GM20431 (cell line): ENCODE data around the gene RASD1.

Source experiments
- in situ Hi-C: fragments of 300-500 bp; cut with MseI, MboI; formaldehyde crosslinking; loops from one replicate; pipeline ENCODE4 v1.15.0; 2020; ENCODE audit warnings: low sequenced_read_pairs; ENCODE audit not compliant: unreplicated experiment

The RASD1 gene

DNA sequence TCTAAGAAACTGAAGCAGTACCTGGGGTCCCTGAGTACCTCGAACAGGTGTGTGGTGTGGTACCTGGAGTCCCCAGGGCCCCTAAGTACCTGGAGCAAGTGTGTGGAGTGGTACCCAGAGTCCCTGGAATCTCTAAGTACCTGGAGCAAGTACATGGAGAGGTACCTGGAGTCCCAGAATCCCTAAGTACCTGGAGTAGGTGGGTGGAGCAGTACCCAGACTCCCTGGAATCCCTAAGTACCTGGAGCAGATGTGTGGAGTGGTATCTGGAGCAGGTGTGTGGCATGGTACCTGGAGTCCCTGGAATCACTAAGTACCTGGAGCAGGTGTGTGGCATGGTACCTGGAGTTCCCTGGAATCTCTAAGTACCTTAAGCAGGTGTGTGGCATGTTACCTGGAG, 41.9 kb downstream of the RASD1 start:
- in situ Hi-C loops: no loop called here

- in situ Hi-C loops: no loop called here
Measured at GRCh38 chr17:17453088-17453487, 43.1 kb downstream of the RASD1 start.

GRCh38 chr17:17448723-17449122, 47.5 kb downstream of the RASD1 start:
- in situ Hi-C loops: no loop called here

- in situ Hi-C loops: no loop called here
Measured at GRCh38 chr17:17448076-17448475, 48.1 kb downstream of the RASD1 start.

- in situ Hi-C loops: no loop called here
Measured at GRCh38 chr17:17447264-17447663, 48.9 kb downstream of the RASD1 start.

DNA sequence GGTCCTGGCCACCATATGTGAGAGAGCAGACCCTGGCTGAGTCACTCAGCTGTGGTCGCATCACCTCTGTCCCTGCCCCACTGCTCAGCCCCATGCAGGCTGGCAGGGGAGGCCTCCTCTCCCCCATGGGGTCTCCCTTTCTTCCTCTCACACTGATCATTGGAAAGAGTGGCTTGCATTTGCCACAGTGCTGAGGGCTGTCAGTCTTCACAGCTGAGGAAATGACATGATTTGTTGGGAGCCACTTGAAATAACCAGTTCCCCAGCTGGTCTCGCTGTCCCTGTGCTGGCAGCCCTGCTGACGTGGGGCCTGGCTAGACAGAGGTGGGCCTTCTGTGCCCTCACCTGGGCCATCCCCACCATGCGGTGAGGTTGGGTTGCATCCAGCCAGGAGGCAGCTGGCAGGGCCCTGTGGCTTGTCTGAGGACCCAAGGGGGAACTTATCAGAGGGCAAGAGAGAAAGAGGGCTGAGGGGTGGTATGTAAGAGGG, 49.5 kb downstream of the RASD1 start:
- in situ Hi-C loops: no loop called here

GRCh38 chr17:17445925-17446665, 50.1 kb downstream of the RASD1 start:
- in situ Hi-C loops: no loop called here

DNA sequence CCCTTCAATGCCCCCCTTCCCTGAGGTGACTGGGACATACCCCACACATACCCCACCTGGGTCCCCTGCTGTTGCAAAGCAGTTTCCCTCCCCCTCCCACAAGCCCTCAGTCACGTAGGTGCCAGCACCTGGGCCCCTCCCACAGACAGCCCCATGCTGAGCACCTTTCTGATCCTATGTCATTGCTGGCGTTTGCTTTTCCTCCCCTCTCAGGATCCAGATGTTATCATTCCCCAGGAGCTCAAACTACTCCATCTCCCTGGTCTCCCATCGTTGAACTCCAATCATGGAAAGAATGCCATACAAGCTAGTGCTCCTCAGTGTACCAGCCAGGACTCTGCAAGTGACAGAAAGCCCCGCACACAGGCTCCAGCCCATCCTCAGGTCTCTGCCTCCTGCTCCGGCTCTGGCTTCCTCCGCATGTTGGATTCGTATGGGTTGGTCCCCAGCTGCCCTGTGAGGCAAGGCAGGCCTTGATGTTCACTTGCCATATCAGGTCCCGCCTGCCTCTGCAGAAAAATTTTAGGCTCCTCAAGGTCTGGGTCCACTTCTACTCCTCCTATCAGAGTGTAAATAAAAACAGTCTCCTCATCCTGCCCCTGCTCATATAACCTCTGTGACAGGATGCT, 50.8 kb downstream of the RASD1 start:
- in situ Hi-C loops: no loop called here
